Prostate gland (tissue), 2 donors: ENCODE measurements around the gene ZSWIM3. TPM values are rescaled to one million over a fixed set of nuclear protein-coding genes. Genes with fewer than 3 reads are reported as not detected.

Experiments
- DNase-seq: peaks from one replicate; pipeline ENCODE4 v3.0.0-alpha.2; 2019; ENCODE audit warnings: low spot score
- H3K27ac ChIP-seq, 2 donors: fragments of 200-600 bp; sonication (generic); 2 replicates each; pipeline ENCODE4 v1.5.1; 2017 to 2019
- H3K27me3 ChIP-seq: fragments of 200-600 bp; sonication (generic); replicated peaks from 2 replicates; pipeline ENCODE4 v1.5.1; 2019; ENCODE audit not compliant: insufficient read depth
- H3K36me3 ChIP-seq, 2 donors: fragments of 200-600 bp; sonication (generic); 1 replicate in 1 of 2; 2 replicates in 1 of 2; pipeline versions ENCODE4 v1.5.1 to v1.8.1; 2017 to 2019
- H3K4me1 ChIP-seq: fragments of 200-600 bp; sonication (generic); replicated peaks from 2 replicates; pipeline ENCODE4 v1.5.1; 2019
- H3K4me3 ChIP-seq, 2 donors: fragments of 200-600 bp; sonication (generic); 2 replicates each; pipeline ENCODE4 v1.5.1; 2017 to 2019
- H3K9me3 ChIP-seq: fragments of 200-600 bp; sonication (generic); 2 replicates; pipeline ENCODE4 v1.5.1; 2017
- CTCF ChIP-seq, 4 experiments: fragments of 200-600 bp in 2 of 4; fragments of 450-650 bp in 2 of 4; sonication (generic) in 2 of 4; IDR thresholded peaks; 1 replicate in 3 of 4; 2 replicates in 1 of 4; pipeline ENCODE4 v1.5.1; 2016 to 2019; ENCODE audit warnings: antibody characterized with exemption in 4 of 4, mild to moderate bottlenecking in 2 of 4, moderate library complexity in 2 of 4
- POLR2A ChIP-seq: fragments of 450-650 bp; IDR thresholded peaks from one replicate; pipeline ENCODE4 v1.6.1; 2016; ENCODE audit warnings: antibody characterized with exemption, mild to moderate bottlenecking
- POLR2AphosphoS5 ChIP-seq: sonication (generic); formaldehyde crosslinking; IDR thresholded peaks from one replicate; pipeline ENCODE4 v1.6.1; 2017; ENCODE audit warnings: antibody characterized with exemption
- WGBS: methylation state at CpG from one replicate; pipeline ENCODE4 v1.1.5; 2018; 5-methylcytosine and 5-hydroxymethylcytosine counted together
- intact Hi-C: fragments of 100-400 bp; cut with DNase I; formaldehyde crosslinking; loops from one replicate; pipeline ENCODE4 v1.14.2; 2022
- total RNA-seq, 2 donors: library from RNA; depleted of rRNA; stranded (reverse); fragments of >200 nt; gene quantifications; one replicate each; pipeline ENCODE4 v1.1.0, GENCODE V29; 2016

The ZSWIM3 gene
- total RNA-seq, 2 donors from 2014 or later = 4.3 to 11.9 TPM

GRCh38 chr20:45904583-45905504, 47.4 kb downstream of the ZSWIM3 start:
- Histone ChIP-seq H3K9me3 (no peaks in the 10 kb centered on the region), H3K27me3 (no peaks in the 10 kb centered on the region), H3K4me1 (no peaks in the 10 kb centered on the region), H3K36me3 (no peaks in the 10 kb centered on the region), H3K27ac (no peak overlapping the region), H3K4me3 (no peak overlapping the region)
- TF ChIP-seq POLR2AphosphoS5 (no peak), POLR2A (no peak), CTCF (IDR thresholded peaks at IDR 0.05) (no peak)
- 85% methylated on average over 15 of the region's 16 CpGs for WGBS
- no peak for DNase-seq
- intact Hi-C loops = no loop called here

- no peak for DNase-seq
These were observed 48.2 kb downstream of the ZSWIM3 start for GRCh38 chr20:45905505-45906079.

GRCh38 chr20:45907219-45907948, 50.0 kb downstream of the ZSWIM3 start:
- TF ChIP-seq POLR2AphosphoS5 (no peak), POLR2A (no peak), CTCF (IDR thresholded peaks at IDR 0.05) (no peak)
- no peak for DNase-seq
- H3K36me3 ChIP-seq = no peaks in the 10 kb centered on the region
- H3K9me3 ChIP-seq = no peaks in the 10 kb centered on the region
- intact Hi-C loops = no loop called here
- no peaks in the 10 kb centered on the region for H3K4me1 ChIP-seq
- WGBS = 93% methylated on average over 17 of the region's 17 CpGs
- H3K27ac ChIP-seq = no peak overlapping the region
- H3K27me3 ChIP-seq = no peaks in the 10 kb centered on the region
- H3K4me3 ChIP-seq = no peak overlapping the region

More at GRCh38 chr20:45905505-45906079, 48.2 kb downstream of the ZSWIM3 start:
- H3K9me3 ChIP-seq = no peaks in the 10 kb centered on the region
- H3K27ac ChIP-seq = no peak overlapping the region
- WGBS = 92% methylated on average over 8 of the region's 8 CpGs
- no peaks in the 10 kb centered on the region for H3K4me1 ChIP-seq
- no peak overlapping the region for H3K4me3 ChIP-seq
- intact Hi-C loops = no loop called here
- no peaks in the 10 kb centered on the region for H3K27me3 ChIP-seq
- TF ChIP-seq POLR2A (no peak), POLR2AphosphoS5 (no peak), CTCF (IDR thresholded peaks at IDR 0.05) (no peak)
- H3K36me3 ChIP-seq = no peaks in the 10 kb centered on the region

GRCh38 chr20:45908084-45908483, 50.7 kb downstream of the ZSWIM3 start:
- Histone ChIP-seq H3K27me3 (no peaks in the 10 kb centered on the region), H3K27ac (no peak overlapping the region), H3K36me3 (no peaks in the 10 kb centered on the region), H3K9me3 (no peaks in the 10 kb centered on the region), H3K4me3 (no peak overlapping the region), H3K4me1 (no peaks in the 10 kb centered on the region)
- no peak for TF ChIP-seq POLR2A
- no peak for TF ChIP-seq CTCF (IDR thresholded peaks at IDR 0.05)
- TF ChIP-seq POLR2AphosphoS5 = no peak
- intact Hi-C loops = no loop called here
- 90% methylated on average over 2 of the region's 2 CpGs for WGBS
- DNase-seq = no peak
